Stimulated activated CD8-positive, alpha-beta memory T cell treated with anti-CD3 and anti-CD28 coated beads, Interleukin-12 subunit alpha, Interleukin-12 subunit beta, amount 100 ng/mL, for 4 hours (primary cell): Measurements from ENCODE around the gene GPR75.
"Not testable (repeated sequence)": the region's sequence is repeated elsewhere in the genome, so short reads cannot be mapped to it uniquely, and the experiment has no call there.

ENCODE experiments used
- DNase-seq: peaks from one replicate; pipeline ENCODE4 v3.0.0-alpha.2; 2020; ENCODE audit warnings: low read depth

GPR75 gene

GRCh38 chr2:53852532-53852931 lies 7.2 kb downstream of the GPR75 start:
- no peak for DNase-seq

- not testable (repeated sequence) for DNase-seq
Measured at GRCh38 chr2:53851052-53851757, 8.6 kb downstream of the GPR75 start.

- no peak for DNase-seq
Measured at GRCh38 chr2:53848062-53848461, 11.7 kb downstream of the GPR75 start.

- no peak for DNase-seq
Measured at GRCh38 chr2:53843595-53843994, 16.2 kb downstream of the GPR75 start.

- DNase-seq: no peak
Measured at GRCh38 chr2:53842891-53843290, 16.9 kb downstream of the GPR75 start.

- DNase-seq: not testable (repeated sequence)
Measured at GRCh38 chr2:53841651-53842050, 18.1 kb downstream of the GPR75 start.

GRCh38 chr2:53840580-53840979 lies 19.2 kb downstream of the GPR75 start:
- no peak for DNase-seq

GRCh38 chr2:53829980-53830290 lies 29.8 kb downstream of the GPR75 start:
- not testable (repeated sequence) for DNase-seq

GRCh38 chr2:53829273-53829979 lies 30.3 kb downstream of the GPR75 start:
- DNase-seq: no peak

GRCh38 chr2:53828331-53828730 lies 31.4 kb downstream of the GPR75 start:
- no peak for DNase-seq

- DNase-seq: no peak
Measured at GRCh38 chr2:53827398-53828175, 32.2 kb downstream of the GPR75 start.

GRCh38 chr2:53826587-53827397 lies 33.0 kb downstream of the GPR75 start:
- DNase-seq: no peak

- DNase-seq: no peak
Measured at GRCh38 chr2:53826030-53826410, 33.7 kb downstream of the GPR75 start.

- not testable (repeated sequence) for DNase-seq
Measured at GRCh38 chr2:53823639-53824038, 36.1 kb downstream of the GPR75 start.

- DNase-seq: no peak
Measured at GRCh38 chr2:53821810-53822209, 38.0 kb downstream of the GPR75 start.

GRCh38 chr2:53820711-53821110 lies 39.1 kb downstream of the GPR75 start:
- no peak for DNase-seq

GRCh38 chr2:53820048-53820447 lies 39.7 kb downstream of the GPR75 start:
- DNase-seq: no peak

- DNase-seq: no peak
Measured at GRCh38 chr2:53819634-53820033, 40.1 kb downstream of the GPR75 start.

- DNase-seq: no peak
Measured at GRCh38 chr2:53818854-53819435, 40.8 kb downstream of the GPR75 start.

- DNase-seq: no peak
Measured at GRCh38 chr2:53813151-53813550, 46.6 kb downstream of the GPR75 start.

- no peak for DNase-seq
Measured at GRCh38 chr2:53811601-53812000, 48.2 kb downstream of the GPR75 start.
